Frontal cortex (tissue), 4 donors: ENCODE measurements around the gene LDB2. TPM values are rescaled to one million over a fixed set of nuclear protein-coding genes. Genes with fewer than 3 reads are reported as not detected.

Source experiments
- DNase-seq, 2 donors: peaks; one replicate each; pipeline ENCODE4 v3.0.0; 2012; ENCODE audit warnings: low spot score in 2 of 2
- FAIRE-seq: peaks from 2 replicates; lab custom pipeline; 2012; peaks lifted over from hg19 to GRCh38; lab: Jason Lieb, UNC
- total RNA-seq: library from RNA; depleted of rRNA; stranded (reverse); fragments of >200 nt; gene quantifications from one replicate; pipeline ENCODE4 v1.2.3, GENCODE V29; 2014
- donor health status: control.
- donor health status: control.
- donor health status: control.

Gene LDB2
- total RNA-seq, 1 donor from 2014 or later, result 216 TPM

DNA sequence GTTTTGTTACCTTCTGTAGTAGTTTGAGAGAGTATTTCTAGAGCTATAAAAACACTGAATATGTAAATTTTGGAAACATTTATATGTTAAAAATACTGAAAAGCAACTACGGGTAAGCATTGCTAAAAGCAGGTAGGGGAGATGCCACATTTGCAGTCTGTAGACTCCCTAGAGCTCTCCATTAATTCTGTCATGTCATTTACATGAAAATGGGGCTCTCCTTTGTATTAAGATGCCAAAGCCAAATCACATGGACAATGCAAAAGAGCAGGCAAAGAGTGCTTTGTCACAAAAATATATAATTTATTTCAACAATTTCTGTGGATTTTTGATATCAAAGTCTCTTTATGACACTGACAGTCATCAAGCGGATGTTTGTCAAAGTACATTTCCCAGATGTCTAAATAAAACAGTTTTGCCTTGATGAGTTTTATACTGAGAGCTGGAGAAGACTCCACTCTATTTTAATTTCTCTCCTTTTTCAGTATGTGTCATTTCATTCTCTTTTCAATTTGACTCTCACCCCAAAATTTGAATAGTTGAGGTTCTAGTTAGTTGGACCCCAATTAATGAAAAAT lies 51.8 kb downstream of the LDB2 start:
- no peak for FAIRE-seq
- no peak for DNase-seq

- DNase-seq (no peak), FAIRE-seq (no peak)
Observed at GRCh38 chr4:16844816-16845586, 53.4 kb downstream of the LDB2 start.

DNA sequence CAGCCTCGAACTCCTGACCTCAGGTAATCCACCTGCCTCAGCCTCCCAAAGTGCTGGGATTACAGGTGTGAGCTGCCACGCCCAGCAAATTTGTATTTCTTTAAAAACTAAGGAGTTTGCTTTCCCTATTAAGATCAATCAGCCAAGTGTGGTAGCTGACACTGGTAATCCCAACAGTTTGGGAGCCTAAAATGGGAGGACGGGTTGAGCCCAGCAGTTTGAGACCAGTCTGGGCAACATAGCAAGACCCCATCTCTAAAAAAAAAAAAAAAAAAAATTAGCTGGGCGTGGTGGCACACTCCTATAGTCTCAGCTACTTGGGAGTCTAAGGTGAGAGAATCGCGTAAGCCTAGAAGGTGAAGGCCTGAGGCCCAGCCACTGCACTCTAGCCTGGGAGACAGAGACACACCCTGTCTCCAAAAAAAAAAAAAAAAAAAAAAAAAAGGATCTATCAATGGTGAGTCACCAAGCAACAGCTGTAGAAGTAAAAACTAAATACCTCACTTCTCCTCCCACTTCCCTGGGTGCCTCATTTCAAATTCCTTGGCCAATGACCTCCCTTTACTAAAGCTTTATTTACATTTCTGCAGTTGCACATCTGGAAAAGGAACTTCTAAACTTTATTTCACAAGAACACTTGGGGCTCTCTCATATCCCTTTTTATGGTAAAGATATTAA lies 54.5 kb downstream of the LDB2 start:
- DNase-seq (no peak), FAIRE-seq (no peak)

- FAIRE-seq (no peak), DNase-seq (no peak)
Observed at GRCh38 chr4:16838226-16838875, 60.1 kb downstream of the LDB2 start.

DNA sequence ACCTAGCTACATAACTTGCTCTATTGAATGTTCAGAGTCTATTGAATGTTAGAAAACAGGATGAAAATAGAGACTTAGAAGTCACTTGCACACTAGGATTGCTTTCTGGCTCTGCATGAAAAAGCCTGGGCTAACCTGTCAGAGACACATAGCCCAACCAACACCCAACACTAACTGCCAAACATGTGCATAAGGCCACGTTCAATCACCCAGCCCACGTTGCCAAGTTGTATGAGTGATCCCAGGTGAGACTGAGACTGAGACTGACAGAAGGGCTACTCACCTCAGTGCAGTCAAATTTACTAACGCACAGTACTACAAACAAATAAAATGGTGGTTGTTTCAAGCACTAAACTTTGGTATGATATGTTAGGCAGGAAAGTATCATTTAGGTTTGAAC lies 61.0 kb downstream of the LDB2 start:
- FAIRE-seq (no peak), DNase-seq (no peak)

DNA sequence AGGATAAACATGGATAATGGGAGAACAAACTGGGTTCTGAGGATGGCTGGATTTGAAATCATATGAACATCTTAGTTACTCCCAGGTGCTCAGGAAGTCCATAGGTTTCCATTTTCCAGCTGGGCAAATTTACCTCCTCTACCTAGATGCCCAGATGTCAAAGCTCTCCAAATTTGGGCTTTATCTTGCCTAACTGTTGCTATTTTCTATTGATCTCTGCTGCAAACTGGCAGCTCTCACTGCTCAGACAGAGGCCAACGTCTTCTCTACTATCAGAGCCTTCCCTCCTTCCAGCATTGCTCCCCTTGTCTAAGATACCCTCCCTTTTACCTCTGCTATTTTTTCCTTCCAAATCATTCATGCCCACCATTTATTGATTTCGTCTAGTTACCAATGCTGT lies 62.1 kb downstream of the LDB2 start:
- DNase-seq (no peak), FAIRE-seq (no peak)

DNA sequence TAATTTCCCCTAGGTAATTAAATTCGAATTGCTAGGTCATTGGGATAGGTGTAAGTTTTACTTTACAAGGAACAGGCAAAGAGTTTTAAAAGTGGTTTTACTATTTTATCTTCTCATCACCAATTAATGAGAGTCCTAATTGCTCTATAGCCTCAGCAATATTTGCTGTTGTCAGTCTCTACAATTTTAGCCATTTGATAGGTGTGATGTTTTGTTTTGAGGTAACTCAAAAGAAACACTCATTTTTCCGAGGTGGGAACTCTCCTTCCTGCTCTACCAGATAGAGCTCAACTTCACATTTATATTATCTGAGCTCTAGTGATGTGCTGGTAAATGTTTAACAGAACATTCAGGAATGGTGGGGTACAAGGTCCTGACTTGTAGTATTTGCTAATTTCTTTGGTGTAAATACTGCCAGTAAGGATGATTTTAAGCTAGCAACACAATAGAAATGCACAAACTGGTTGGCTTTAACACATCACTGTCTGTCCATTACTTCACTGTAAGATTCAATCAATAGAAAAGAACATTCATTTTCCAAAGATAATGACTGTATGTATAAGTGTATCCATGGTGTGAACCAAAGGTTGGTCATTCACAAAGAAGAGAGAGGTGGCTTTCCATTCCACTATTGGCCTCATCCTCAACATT lies 62.7 kb downstream of the LDB2 start:
- FAIRE-seq (no peak), DNase-seq (no peak)

DNA sequence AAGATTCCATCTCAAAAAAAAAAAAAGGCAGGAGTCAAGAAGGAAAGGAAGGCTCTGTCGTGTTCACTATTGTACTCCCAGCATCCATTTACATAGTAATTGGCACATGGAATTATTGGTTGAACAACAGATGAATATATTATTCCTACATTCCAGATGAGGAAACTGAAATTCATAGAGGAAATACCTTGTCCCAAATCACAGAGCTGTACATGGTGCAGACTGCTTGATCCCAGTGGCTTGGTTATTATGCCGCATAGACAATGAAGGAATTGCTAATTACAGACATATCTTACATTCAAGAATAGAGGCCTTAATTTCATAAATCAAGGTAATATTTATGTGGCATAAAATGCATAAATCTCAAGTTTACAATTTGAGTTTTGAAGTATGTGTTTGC lies 63.6 kb downstream of the LDB2 start:
- FAIRE-seq, result no peak
- DNase-seq, result no peak

DNA sequence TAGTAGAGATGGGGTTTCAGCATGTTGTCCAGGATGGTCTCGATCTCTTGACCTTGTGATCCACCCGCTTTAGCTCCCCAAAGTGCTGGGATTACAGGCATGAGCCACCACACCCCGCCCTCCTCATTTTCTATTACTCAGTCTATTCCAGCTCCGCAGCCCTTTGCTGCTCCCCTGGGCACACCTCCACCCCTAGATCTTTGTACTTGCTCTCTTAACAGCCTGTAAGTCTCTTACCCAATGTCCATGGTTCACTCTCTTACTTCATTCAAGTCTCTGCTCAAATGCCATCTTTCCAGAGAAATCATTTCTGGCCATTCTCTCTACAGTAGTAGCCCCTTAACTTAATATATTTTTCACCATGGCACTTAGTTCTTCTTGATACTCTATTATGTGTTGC lies 64.7 kb downstream of the LDB2 start:
- FAIRE-seq (no peak), DNase-seq (no peak)

DNA sequence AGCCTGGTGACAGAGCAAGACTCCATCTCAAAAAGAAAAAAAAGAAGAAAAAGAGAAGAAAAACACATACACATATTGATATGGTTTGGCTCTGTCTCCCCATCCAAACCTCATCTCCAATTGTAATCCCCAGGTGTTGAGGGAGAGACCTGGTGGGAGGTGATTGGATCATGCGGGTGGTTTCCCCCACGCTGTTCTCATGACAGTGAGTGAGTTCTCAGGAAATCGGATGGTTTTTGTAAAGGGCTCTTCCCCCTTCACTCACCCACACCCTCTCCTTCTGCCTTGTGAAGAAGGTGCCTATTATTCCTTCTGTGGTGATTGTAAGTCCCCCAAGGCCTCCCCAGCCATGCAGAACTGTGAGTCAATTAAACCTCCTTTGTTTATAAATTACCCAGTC lies 68.4 kb downstream of the LDB2 start:
- DNase-seq (no peak), FAIRE-seq (no peak)

GRCh38 chr4:16827794-16828724 lies 70.4 kb downstream of the LDB2 start:
- FAIRE-seq, result no peak
- no peak for DNase-seq

DNA sequence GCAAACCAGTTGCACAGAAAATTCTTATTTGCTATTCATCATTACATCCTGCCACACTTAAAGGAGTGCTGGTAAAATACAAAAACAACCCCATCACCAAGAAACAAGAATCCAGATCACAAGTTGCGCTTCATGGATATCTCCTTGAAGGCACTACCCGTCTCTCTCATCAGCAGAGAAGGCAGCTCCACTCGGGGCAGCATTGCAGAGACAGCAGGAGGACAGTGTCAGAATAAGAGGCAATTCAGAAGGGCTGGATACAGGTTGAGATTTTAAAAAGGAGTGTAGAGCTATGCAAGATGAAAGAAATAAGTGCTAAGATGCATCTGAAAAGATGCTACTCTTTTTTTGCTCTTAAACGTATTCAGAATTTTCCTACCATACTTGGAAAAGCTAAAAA lies 71.4 kb downstream of the LDB2 start:
- DNase-seq (no peak), FAIRE-seq (no peak)

GRCh38 chr4:16826406-16826910 lies 72.0 kb downstream of the LDB2 start:
- no peak for FAIRE-seq
- DNase-seq, result no peak

DNA sequence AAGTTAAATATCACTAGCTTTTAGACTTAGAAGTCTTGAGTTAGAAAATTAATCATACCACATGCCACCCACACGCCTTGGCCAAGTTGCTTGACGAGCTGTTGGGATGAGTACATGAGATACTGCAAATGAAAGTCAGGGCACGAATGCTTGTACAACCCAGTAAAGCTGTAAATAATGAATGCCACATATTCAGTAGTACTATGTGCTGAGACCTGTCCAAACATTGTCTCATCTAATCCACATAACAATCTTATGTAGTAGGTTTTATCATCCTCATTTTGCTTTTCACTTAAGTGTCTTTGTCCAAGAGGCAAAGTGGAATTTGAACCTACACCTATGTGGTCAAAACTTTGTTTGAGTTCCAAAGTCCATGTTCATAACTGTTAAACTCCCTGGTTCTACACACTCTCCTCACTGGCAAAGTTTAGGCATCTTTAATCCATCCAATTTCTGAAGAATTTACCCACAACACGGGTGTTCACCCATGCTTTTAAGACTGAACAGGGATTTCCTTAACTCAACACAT lies 74.1 kb downstream of the LDB2 start:
- DNase-seq (no peak), FAIRE-seq (no peak)

DNA sequence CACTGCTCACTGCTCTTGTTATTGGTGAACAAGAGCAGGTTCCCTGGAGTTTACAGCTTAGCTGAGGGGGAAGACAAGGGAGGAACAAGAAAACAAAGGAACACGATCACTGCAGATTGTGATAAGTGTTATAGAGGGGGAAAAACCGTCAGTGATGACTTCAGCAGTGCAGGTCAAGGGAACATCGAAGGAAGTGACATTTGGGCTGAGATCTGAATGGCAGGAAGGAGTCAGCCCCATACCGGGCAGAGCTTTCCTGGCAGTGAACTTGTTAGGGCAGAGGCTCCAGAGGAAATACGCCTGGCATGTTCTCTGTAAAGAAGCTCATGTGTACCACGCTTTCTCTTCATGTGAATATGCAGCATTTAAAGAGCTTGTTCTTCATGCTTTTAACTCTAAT lies 78.1 kb downstream of the LDB2 start:
- FAIRE-seq (no peak), DNase-seq (peak in 1 of 2 donors; percentile 14)

- FAIRE-seq (no peak), DNase-seq (no peak)
Observed at GRCh38 chr4:16819652-16820051, 78.8 kb downstream of the LDB2 start.

- FAIRE-seq, result no peak
- no peak for DNase-seq
Observed at GRCh38 chr4:16818005-16818404, 80.4 kb downstream of the LDB2 start.

GRCh38 chr4:16817286-16817685 lies 81.2 kb downstream of the LDB2 start:
- no peak for FAIRE-seq

DNA sequence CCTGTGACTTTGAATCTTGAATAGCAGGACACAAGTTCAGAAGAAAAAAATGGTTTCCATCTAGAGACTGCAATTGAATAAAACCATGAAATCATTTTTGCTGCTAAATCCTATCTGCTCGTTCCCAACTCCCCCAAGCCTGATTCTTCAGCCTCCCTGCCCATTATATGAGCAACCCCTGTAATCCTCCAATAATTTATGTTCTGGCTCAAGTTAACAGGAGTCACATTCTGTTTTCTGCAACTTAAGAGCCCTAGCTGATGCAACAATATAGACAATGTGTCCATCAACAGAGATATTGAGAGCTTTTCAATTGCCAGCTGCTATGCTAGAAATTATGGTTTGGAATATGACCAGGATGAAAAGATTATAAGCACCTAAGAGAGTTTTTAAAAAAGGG lies 84.1 kb downstream of the LDB2 start:
- FAIRE-seq (no peak), DNase-seq (no peak)

More at GRCh38 chr4:16817286-16817685, 81.2 kb downstream of the LDB2 start:
- DNase-seq, result no peak
